T-helper 1 cell treated with Interleukin-12 subunit alpha and Interleukin-12 subunit beta and Interleukin-4 antibody, amounts not matched to agents 30 μg/mL and 1 μg/mL, for 36 hours (primary cell): ENCODE measurements around the gene CUZD1.

ENCODE experiments used
- H3K27ac Mint-ChIP-seq: one replicate; pipeline ENCODE4 v1.8.0; 2021; ENCODE audit warnings: mild to moderate bottlenecking, mixed read lengths
- H3K27me3 Mint-ChIP-seq: one replicate; pipeline ENCODE4 v1.8.0; 2021; ENCODE audit warnings: low read depth, mixed read lengths
- H3K36me3 Mint-ChIP-seq: one replicate; pipeline ENCODE4 v1.8.0; 2021; ENCODE audit warnings: low read depth, mixed read lengths
- H3K4me1 Mint-ChIP-seq: one replicate; pipeline ENCODE4 v1.8.0; 2021; ENCODE audit warnings: low read depth, mixed read lengths
- H3K4me3 Mint-ChIP-seq: one replicate; pipeline ENCODE4 v1.8.0; 2021; ENCODE audit warnings: mild to moderate bottlenecking, moderate library complexity, mixed read lengths
- H3K9me3 Mint-ChIP-seq: one replicate; pipeline ENCODE4 v1.8.0; 2021; ENCODE audit warnings: mixed read lengths

The CUZD1 gene

GRCh38 chr10:122812751-122813150 lies 32.9 kb downstream of the CUZD1 start:
- peaks cover 3% of the 10 kb centered on the region for H3K27me3 Mint-ChIP-seq
- H3K36me3 Mint-ChIP-seq: no peaks in the 10 kb centered on the region
- H3K9me3 Mint-ChIP-seq: no peaks in the 10 kb centered on the region
- no peak overlapping the region for H3K27ac Mint-ChIP-seq
- no peaks in the 10 kb centered on the region for H3K4me1 Mint-ChIP-seq
- H3K4me3 Mint-ChIP-seq: no peak overlapping the region

GRCh38 chr10:122802282-122802681 lies 43.4 kb downstream of the CUZD1 start:
- Mint-ChIP-seq H3K9me3 (no peaks in the 10 kb centered on the region), H3K36me3 (no peaks in the 10 kb centered on the region), H3K27me3 (no peaks in the 10 kb centered on the region), H3K4me1 (no peaks in the 10 kb centered on the region), H3K27ac (no peak overlapping the region), H3K4me3 (no peak overlapping the region)

GRCh38 chr10:122798704-122799231 lies 46.9 kb downstream of the CUZD1 start:
- Mint-ChIP-seq H3K4me3 (no peak overlapping the region), H3K27ac (no peak overlapping the region), H3K4me1 (no peaks in the 10 kb centered on the region), H3K9me3 (no peaks in the 10 kb centered on the region), H3K36me3 (no peaks in the 10 kb centered on the region), H3K27me3 (no peaks in the 10 kb centered on the region)

- no peaks in the 10 kb centered on the region for H3K27me3 Mint-ChIP-seq
- H3K27ac Mint-ChIP-seq: no peak overlapping the region
- H3K4me3 Mint-ChIP-seq: no peak overlapping the region
- H3K36me3 Mint-ChIP-seq: no peaks in the 10 kb centered on the region
- H3K9me3 Mint-ChIP-seq: no peaks in the 10 kb centered on the region
- no peaks in the 10 kb centered on the region for H3K4me1 Mint-ChIP-seq
Measured at GRCh38 chr10:122796796-122797195, 48.9 kb downstream of the CUZD1 start.

- H3K27me3 Mint-ChIP-seq: no peaks in the 10 kb centered on the region
- H3K36me3 Mint-ChIP-seq: no peaks in the 10 kb centered on the region
Measured at GRCh38 chr10:122795924-122796323, 49.7 kb downstream of the CUZD1 start.

GRCh38 chr10:122786269-122786668 lies 59.4 kb downstream of the CUZD1 start:
- no peak overlapping the region for H3K27ac Mint-ChIP-seq
- H3K4me3 Mint-ChIP-seq: no peak overlapping the region
- no peaks in the 10 kb centered on the region for H3K27me3 Mint-ChIP-seq
- H3K36me3 Mint-ChIP-seq: no peaks in the 10 kb centered on the region
- H3K9me3 Mint-ChIP-seq: no peaks in the 10 kb centered on the region
- H3K4me1 Mint-ChIP-seq: no peaks in the 10 kb centered on the region

More at GRCh38 chr10:122795924-122796323, 49.7 kb downstream of the CUZD1 start:
- Mint-ChIP-seq H3K4me3 (no peak overlapping the region), H3K27ac (no peak overlapping the region), H3K4me1 (no peaks in the 10 kb centered on the region), H3K9me3 (no peaks in the 10 kb centered on the region)

- Mint-ChIP-seq H3K27me3 (no peaks in the 10 kb centered on the region), H3K36me3 (no peaks in the 10 kb centered on the region), H3K4me1 (no peaks in the 10 kb centered on the region), H3K9me3 (no peaks in the 10 kb centered on the region), H3K4me3 (no peak overlapping the region), H3K27ac (no peak overlapping the region)
Measured at GRCh38 chr10:122782911-122783310, 62.7 kb downstream of the CUZD1 start.
